OCI-M2 (cell line): ENCODE results near the gene DESI2.

Experiments used
- DNase-seq: peaks from one replicate; lab custom pipeline; 2025; ENCODE audit not compliant: unreplicated experiment; lab: John Stamatoyannopoulos, UW

Gene DESI2

GRCh38 chr1:244751271-244751895 lies 98.5 kb downstream of the DESI2 start:
- no peak for DNase-seq

- no peak for DNase-seq
These were observed 102.7 kb downstream of the DESI2 start for GRCh38 chr1:244755673-244756072.

- no peak for DNase-seq
These were observed 104.4 kb downstream of the DESI2 start for GRCh38 chr1:244757091-244757939.
